SK-N-SH (cell line): Measurements from ENCODE around the gene GRK5.

ENCODE experiments used
- ELF1 ChIP-seq: IDR thresholded peaks from 2 replicates; pipeline ENCODE4 v1.4.0; 2012
- EP300 ChIP-seq, 2 experiments: IDR thresholded peaks; 2 replicates each; pipeline versions ENCODE4 v1.4.0 to v1.6.1; 2012; ENCODE audit warnings: borderline replicate concordance in 1 of 2, low read depth in 1 of 2, low read length in 1 of 2
- GATA2 ChIP-seq: sonication (generic); formaldehyde crosslinking; IDR thresholded peaks from 2 replicates; pipeline ENCODE4 v1.5.0; 2020; ENCODE audit warnings: mild to moderate bottlenecking, missing genetic modification reagents
- POLR2AphosphoS5 ChIP-seq: IDR thresholded peaks from 2 replicates; pipeline ENCODE4 v1.6.1; 2012; ENCODE audit warnings: low read depth, low read length
- RXRA ChIP-seq: IDR thresholded peaks from 2 replicates; pipeline ENCODE4 v1.4.0; 2012; ENCODE audit warnings: low read depth, mild to moderate bottlenecking, borderline replicate concordance
- TF ChIP-seq, protein P1 (sequence below): fragments of 150-350 bp; IDR thresholded peaks from 2 replicates; pipeline ENCODE4 v1.6.1; 2017; ENCODE audit warnings: antibody characterized with exemption, low read length, low read depth, borderline replicate concordance
- TF ChIP-seq, protein P2 (sequence below): IDR thresholded peaks from 2 replicates; pipeline ENCODE4 v1.4.0; 2012; ENCODE audit warnings: low read depth, borderline replicate concordance
- TF ChIP-seq, protein P3 (sequence below): fragments of 200-600 bp; sonication (generic); IDR thresholded peaks from 2 replicates; pipeline ENCODE4 v1.6.1; 2017; ENCODE audit warnings: antibody characterized with exemption, mild to moderate bottlenecking, moderate library complexity

DNA sequence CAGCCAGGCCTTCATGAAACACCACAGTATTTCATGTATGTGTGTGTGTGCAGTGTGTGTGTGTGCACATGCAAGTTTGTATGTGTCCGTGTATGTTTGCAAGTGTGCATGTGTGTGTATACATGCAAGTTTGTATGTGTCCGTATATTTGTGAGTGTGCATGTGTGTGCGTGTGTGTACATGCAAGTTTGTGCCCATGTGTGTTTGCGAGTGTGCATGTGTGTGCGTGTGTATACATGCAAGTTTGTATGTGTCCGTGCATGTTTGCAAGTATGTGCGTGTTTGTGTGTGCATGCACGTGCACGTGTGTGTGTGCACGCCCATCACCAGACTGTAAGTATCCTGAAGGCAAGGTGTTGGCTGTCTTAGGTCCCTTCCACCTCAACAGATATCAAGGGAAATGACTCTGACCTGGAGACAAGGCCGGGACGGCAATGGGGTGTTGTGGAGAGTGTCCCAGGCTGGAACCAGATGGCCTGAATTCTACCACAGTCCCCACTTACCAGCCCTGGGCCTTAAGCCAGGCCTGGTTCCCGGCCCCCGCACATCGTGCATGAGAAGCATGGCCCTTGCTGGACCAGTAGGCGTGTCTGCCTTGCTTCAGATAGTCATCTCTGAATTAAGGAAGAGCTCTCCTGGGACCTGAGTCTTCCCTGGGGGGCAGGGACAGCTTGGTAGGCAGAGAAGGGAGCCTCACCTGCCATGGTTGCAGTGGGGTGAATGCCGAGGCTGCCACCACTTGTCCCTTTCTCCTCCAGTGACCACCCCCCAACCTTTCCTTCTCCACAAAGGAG is 140.0 kb downstream of the GRK5 start:
- TF ChIP-seq, protein P1, sequence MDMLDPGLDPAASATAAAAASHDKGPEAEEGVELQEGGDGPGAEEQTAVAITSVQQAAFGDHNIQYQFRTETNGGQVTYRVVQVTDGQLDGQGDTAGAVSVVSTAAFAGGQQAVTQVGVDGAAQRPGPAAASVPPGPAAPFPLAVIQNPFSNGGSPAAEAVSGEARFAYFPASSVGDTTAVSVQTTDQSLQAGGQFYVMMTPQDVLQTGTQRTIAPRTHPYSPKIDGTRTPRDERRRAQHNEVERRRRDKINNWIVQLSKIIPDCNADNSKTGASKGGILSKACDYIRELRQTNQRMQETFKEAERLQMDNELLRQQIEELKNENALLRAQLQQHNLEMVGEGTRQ: no peak
- TF ChIP-seq, protein P2, sequence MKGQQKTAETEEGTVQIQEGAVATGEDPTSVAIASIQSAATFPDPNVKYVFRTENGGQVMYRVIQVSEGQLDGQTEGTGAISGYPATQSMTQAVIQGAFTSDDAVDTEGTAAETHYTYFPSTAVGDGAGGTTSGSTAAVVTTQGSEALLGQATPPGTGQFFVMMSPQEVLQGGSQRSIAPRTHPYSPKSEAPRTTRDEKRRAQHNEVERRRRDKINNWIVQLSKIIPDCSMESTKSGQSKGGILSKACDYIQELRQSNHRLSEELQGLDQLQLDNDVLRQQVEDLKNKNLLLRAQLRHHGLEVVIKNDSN: no peak
- TF ChIP-seq, protein P3, sequence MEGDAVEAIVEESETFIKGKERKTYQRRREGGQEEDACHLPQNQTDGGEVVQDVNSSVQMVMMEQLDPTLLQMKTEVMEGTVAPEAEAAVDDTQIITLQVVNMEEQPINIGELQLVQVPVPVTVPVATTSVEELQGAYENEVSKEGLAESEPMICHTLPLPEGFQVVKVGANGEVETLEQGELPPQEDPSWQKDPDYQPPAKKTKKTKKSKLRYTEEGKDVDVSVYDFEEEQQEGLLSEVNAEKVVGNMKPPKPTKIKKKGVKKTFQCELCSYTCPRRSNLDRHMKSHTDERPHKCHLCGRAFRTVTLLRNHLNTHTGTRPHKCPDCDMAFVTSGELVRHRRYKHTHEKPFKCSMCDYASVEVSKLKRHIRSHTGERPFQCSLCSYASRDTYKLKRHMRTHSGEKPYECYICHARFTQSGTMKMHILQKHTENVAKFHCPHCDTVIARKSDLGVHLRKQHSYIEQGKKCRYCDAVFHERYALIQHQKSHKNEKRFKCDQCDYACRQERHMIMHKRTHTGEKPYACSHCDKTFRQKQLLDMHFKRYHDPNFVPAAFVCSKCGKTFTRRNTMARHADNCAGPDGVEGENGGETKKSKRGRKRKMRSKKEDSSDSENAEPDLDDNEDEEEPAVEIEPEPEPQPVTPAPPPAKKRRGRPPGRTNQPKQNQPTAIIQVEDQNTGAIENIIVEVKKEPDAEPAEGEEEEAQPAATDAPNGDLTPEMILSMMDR: no peak
- TF ChIP-seq ELF1 (no peak), POLR2AphosphoS5 (no peak), GATA2 (CRISPR knock-in tag) (no peak), EP300 (IDR thresholded peaks at IDR 0.05; ENCODE audit: borderline replicate concordance in 1 of 2, low read depth in 1 of 2, low read length in 1 of 2) (no peak), RXRA (no peak)
